Endothelial cell of umbilical vein (primary cell): Measurements from ENCODE around the gene AKNAD1. TPM values are rescaled to one million over a fixed set of nuclear protein-coding genes. Genes with fewer than 3 reads are reported as not detected.

ENCODE experiments used
- BruUV-seq: library from RNA; stranded (reverse); fragments of 400-500 nt; replicated peaks from 2 replicates; lab custom pipeline; 2021; lab: Mats Ljungman, UMichigan
- CTCF ChIA-PET: fragments of 300-600, 350-600 bp; sonication (Branson Sonifier 250); formaldehyde crosslinking; loops from one replicate; lab custom pipeline; 2021; ENCODE audit warnings: antibody characterized with exemption, inconsistent platforms; lab: Charles Lee
- POLR2A ChIA-PET: fragments of 300-600, 350-600 bp; sonication (Branson Sonifier 250); formaldehyde crosslinking; loops from one replicate; lab custom pipeline; 2021; ENCODE audit warnings: antibody characterized with exemption, inconsistent platforms; lab: Charles Lee
- DNase-seq: peaks from one replicate; pipeline ENCODE4 v3.0.0-alpha.2; 2011; ENCODE audit warnings: low read depth, low spot score
- FAIRE-seq: peaks from 2 replicates; lab custom pipeline; 2011; peaks lifted over from hg19 to GRCh38; lab: Jason Lieb, UNC
- H2AFZ ChIP-seq: 2 replicates; pipeline ENCODE4 v1.6.0; 2012; ENCODE audit warnings: low read depth, low read length, control low read depth, inconsistent platforms
- H3K27ac ChIP-seq: 2 replicates; pipeline ENCODE4 v1.5.1; 2011; ENCODE audit warnings: low read depth, mild to moderate bottlenecking, control low read depth, low read length, moderate library complexity; ENCODE audit not compliant: insufficient read depth
- H3K27me3 ChIP-seq, 2 experiments: 2 replicates each; pipeline versions ENCODE4 v1.6.0 to v1.6.1; 2011; ENCODE audit warnings: low read length in 2 of 2, mixed read lengths in 1 of 2; ENCODE audit not compliant: control insufficient read depth in 2 of 2, insufficient read depth in 2 of 2
- H3K36me3 ChIP-seq, 2 experiments: 2 replicates in 1 of 2; 3 replicates in 1 of 2; pipeline ENCODE4 v1.5.1; 2011; ENCODE audit warnings: low read length in 2 of 2, mild to moderate bottlenecking in 1 of 2, moderate library complexity in 1 of 2; ENCODE audit not compliant: control insufficient read depth in 2 of 2, insufficient read depth in 2 of 2; ENCODE audit errors: extremely low read depth in 1 of 2
- H3K4me1 ChIP-seq: 3 replicates; pipeline ENCODE4 v1.5.1; 2011; ENCODE audit warnings: mild to moderate bottlenecking, low read length; ENCODE audit not compliant: control insufficient read depth, insufficient read depth; ENCODE audit errors: extremely low read depth
- H3K4me2 ChIP-seq: 2 replicates; pipeline ENCODE4 v1.6.1; 2011; ENCODE audit warnings: low read length, control low read depth, mixed read lengths; ENCODE audit not compliant: insufficient read depth
- H3K4me3 ChIP-seq, 3 experiments: fragments of 200-600 bp in 1 of 3; sonication (generic), shearing (Covaris generic) in 1 of 3; replicated peaks in 1 of 3; 2 replicates each; pipeline ENCODE4 v1.5.1; 2011 to 2016; ENCODE audit warnings: control low read depth in 3 of 3, low read length in 3 of 3, mild to moderate bottlenecking in 2 of 3, inconsistent platforms in 1 of 3, low read depth in 1 of 3, moderate library complexity in 1 of 3; ENCODE audit not compliant: insufficient read depth in 1 of 3
- H3K79me2 ChIP-seq: 2 replicates; pipeline ENCODE4 v1.6.0; 2012; ENCODE audit warnings: low read length, inconsistent platforms; ENCODE audit not compliant: control insufficient read depth, insufficient read depth
- H3K9ac ChIP-seq: replicated peaks from 2 replicates; pipeline ENCODE3; 2011; ENCODE audit warnings: low read length, control low read depth; ENCODE audit not compliant: insufficient read depth; ENCODE audit errors: extremely low read depth
- H3K9me1 ChIP-seq: replicated peaks from 3 replicates; pipeline ENCODE4 v1.6.0; 2011; ENCODE audit warnings: mild to moderate bottlenecking, low read length; ENCODE audit not compliant: control insufficient read depth, insufficient read depth; ENCODE audit errors: extremely low read depth
- H3K9me3 ChIP-seq: replicated peaks from 2 replicates; pipeline ENCODE4 v1.5.1; 2012; ENCODE audit warnings: low read length, inconsistent platforms; ENCODE audit not compliant: control insufficient read depth, insufficient read depth
- H4K20me1 ChIP-seq: replicated peaks from 2 replicates; pipeline ENCODE3; 2011; ENCODE audit warnings: mild to moderate bottlenecking, low read length; ENCODE audit not compliant: control insufficient read depth, insufficient read depth; ENCODE audit errors: extremely low read depth
- CTCF ChIP-seq, 2 donors: IDR thresholded peaks; 1 replicate in 1 of 2; 2 replicates in 1 of 2; pipeline ENCODE4 v1.5.1; 2011; ENCODE audit warnings: low read length in 2 of 2, mild to moderate bottlenecking in 2 of 2, moderate library complexity in 2 of 2, control low read depth in 1 of 2, inconsistent platforms in 1 of 2, low read depth in 1 of 2; ENCODE audit not compliant: insufficient read depth in 1 of 2; ENCODE audit errors: extremely low read depth in 1 of 2
- EZH2 ChIP-seq: IDR thresholded peaks from 2 replicates; pipeline ENCODE4 v1.6.1; 2012; ENCODE audit warnings: borderline replicate concordance, low read depth, mild to moderate bottlenecking, moderate library complexity, low read length, inconsistent platforms; ENCODE audit not compliant: severe bottlenecking
- FOS ChIP-seq: IDR thresholded peaks from 2 replicates; pipeline ENCODE4 v1.6.1; 2011; ENCODE audit warnings: mild to moderate bottlenecking, low read length, moderate library complexity, borderline replicate concordance; ENCODE audit not compliant: insufficient read depth
- GATA2 ChIP-seq: IDR thresholded peaks from 2 replicates; pipeline ENCODE4 v1.7.0; 2011; ENCODE audit warnings: low read depth, mild to moderate bottlenecking, moderate library complexity, mixed read lengths, low read length; ENCODE audit not compliant: insufficient read length, insufficient read depth
- JUN ChIP-seq: IDR thresholded peaks from 2 replicates; pipeline ENCODE4 v1.6.1; 2011; ENCODE audit warnings: borderline replicate concordance, low read depth; ENCODE audit not compliant: insufficient read length, insufficient read depth
- MYC ChIP-seq: IDR thresholded peaks from one replicate; pipeline ENCODE4 v1.6.1; 2011; ENCODE audit warnings: mild to moderate bottlenecking, low read depth, low read length
- POLR2A ChIP-seq: IDR thresholded peaks from 2 replicates; pipeline ENCODE4 v1.6.1; 2012; ENCODE audit warnings: low read depth, mild to moderate bottlenecking, control low read depth, low read length
- POLR2AphosphoS5 ChIP-seq: IDR thresholded peaks from 2 replicates; pipeline ENCODE4 v1.6.1; 2012; ENCODE audit warnings: low read depth, mild to moderate bottlenecking, control low read depth, low read length, moderate library complexity; ENCODE audit not compliant: insufficient read depth
- dilution Hi-C: fragments of 300-500 bp; cut with MboI; formaldehyde crosslinking; loops from one replicate; pipeline ENCODE4 v1.15.0; 2019; ENCODE audit warnings: low sequenced_read_pairs; ENCODE audit not compliant: extremely low pct_ligation_motif_present
- intact Hi-C: fragments of 100-400 bp; cut with micrococcal nuclease; formaldehyde crosslinking; loops from one replicate; pipeline ENCODE4 v1.10.0; 2022
- polyA plus RNA-seq, 4 experiments: library from polyadenylated mRNA; depleted of rRNA in 3 of 4; stranded (reverse) in 3 of 4; unstranded in 1 of 4; fragments of >200 nt; gene quantifications; 2 replicates each; pipeline versions ENCODE4 v1.2.1 to v1.2.3, GENCODE V29; 2011 to 2012; ENCODE audit warnings: missing spikeins in 1 of 4
- total RNA-seq: library from RNA; stranded (reverse); gene quantifications from 2 replicates; pipeline ENCODE4 v1.2.3, GENCODE V29; 2021
- TF ChIP-seq, protein P1 (sequence below): IDR thresholded peaks from 2 replicates; pipeline ENCODE4 v1.6.1; 2011; ENCODE audit not compliant: insufficient read depth, insufficient read length

The AKNAD1 gene
- total and polyA plus RNA-seq, 2 donors (not counting 3 experiments of a cell fraction or from before 2014, with no cell fraction given): not detected

DNA sequence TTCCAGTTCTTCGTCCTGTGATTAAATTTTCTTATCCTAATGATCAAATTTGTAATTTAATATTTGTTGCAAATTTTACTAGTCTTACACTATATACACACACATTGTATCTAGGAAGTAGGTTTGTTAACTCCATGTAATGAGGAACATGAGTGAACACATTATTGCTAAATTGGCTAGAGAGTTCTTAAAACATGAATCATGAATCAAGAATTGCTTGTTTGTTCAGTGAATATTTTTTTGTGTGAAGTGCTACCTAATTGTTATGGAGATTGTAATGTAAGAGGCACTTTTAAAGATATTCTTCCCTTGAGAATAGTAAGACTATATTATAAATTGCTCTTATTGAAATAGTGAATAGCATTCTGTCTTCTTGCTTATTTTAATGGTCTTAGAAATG is 24.5 kb upstream of the AKNAD1 start:
- DNase-seq: no peak
- no peak overlapping the region for H3K9ac ChIP-seq
- no peaks in the 10 kb centered on the region for H3K9me1 ChIP-seq
- POLR2A ChIA-PET: no interaction called here
- peaks cover 53% of the 10 kb centered on the region for H3K79me2 ChIP-seq
- peaks cover 11% of the 10 kb centered on the region for H3K4me1 ChIP-seq
- H2AFZ ChIP-seq: no peak overlapping the region
- CTCF ChIA-PET: interaction anchor here (1.0 to 1.4 kb wide), 6 partner anchors 11 to 231 kb away, joined by 3 to 8 read pairs (median 4); a partner anchor contains a TSS
- H3K4me3 ChIP-seq: no peak overlapping the region
- intact Hi-C loops (no loop called here), dilution Hi-C loops (no loop called here)
- FAIRE-seq: no peak
- H3K4me2 ChIP-seq: no peak overlapping the region
- H3K27ac ChIP-seq: no peak overlapping the region
- BruUV-seq: no TSS peak
- H3K27me3 ChIP-seq: no peaks in the 10 kb centered on the region
- TF ChIP-seq POLR2AphosphoS5 (no peak), FOS (no peak), GATA2 (no peak), JUN (no peak), EZH2 (no peak), CTCF (IDR thresholded peaks at IDR 0.05; ENCODE audit: extremely low read depth in 1 of 2, insufficient read depth in 1 of 2, low read depth in 1 of 2, low read length in 2 of 2) (no peak), POLR2A (no peak), MYC (no peak)
- TF ChIP-seq, protein P1, sequence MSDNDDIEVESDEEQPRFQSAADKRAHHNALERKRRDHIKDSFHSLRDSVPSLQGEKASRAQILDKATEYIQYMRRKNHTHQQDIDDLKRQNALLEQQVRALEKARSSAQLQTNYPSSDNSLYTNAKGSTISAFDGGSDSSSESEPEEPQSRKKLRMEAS: no peak
- H4K20me1 ChIP-seq: peaks cover 5% of the 10 kb centered on the region
- no peaks in the 10 kb centered on the region for H3K36me3 ChIP-seq
- no peaks in the 10 kb centered on the region for H3K9me3 ChIP-seq
